ENCODE measurements around the gene ZFP69.
"Not testable (repeated sequence)": the region's sequence is repeated elsewhere in the genome, so short reads cannot be mapped to it uniquely, and the experiment has no call there.

The ZFP69 gene

GRCh38 chr1:40477678-40478053 lies 576 bp downstream of the ZFP69 start:
- no peak for DNase-seq (ENCODE audit: extremely low read depth, low read depth)
- no peak for TF ChIP-seq CTCF (IDR thresholded peaks at IDR 0.05; ENCODE audit: low read depth, low read length)

- TF ChIP-seq CTCF (IDR thresholded peaks at IDR 0.05; ENCODE audit: low read depth, low read length): no peak
- DNase-seq (ENCODE audit: extremely low read depth, low read depth): no peak
Measured at GRCh38 chr1:40478276-40478675, 1.2 kb downstream of the ZFP69 start.

GRCh38 chr1:40479156-40479555 lies 2.1 kb downstream of the ZFP69 start:
- no peak for DNase-seq (ENCODE audit: extremely low read depth, low read depth)
- TF ChIP-seq CTCF (IDR thresholded peaks at IDR 0.05; ENCODE audit: low read depth, low read length): no peak

GRCh38 chr1:40495315-40495903 lies 18.3 kb downstream of the ZFP69 start:
- DNase-seq (ENCODE audit: extremely low read depth, low read depth): no peak
- TF ChIP-seq CTCF (IDR thresholded peaks at IDR 0.05; ENCODE audit: low read depth, low read length): no peak

GRCh38 chr1:40502651-40503050 lies 25.6 kb downstream of the ZFP69 start:
- DNase-seq (ENCODE audit: extremely low read depth, low read depth): not testable (repeated sequence)

GRCh38 chr1:40507973-40508372 lies 30.9 kb downstream of the ZFP69 start:
- no peak for TF ChIP-seq CTCF (IDR thresholded peaks at IDR 0.05; ENCODE audit: low read depth, low read length)
- DNase-seq (ENCODE audit: extremely low read depth, low read depth): no peak

GRCh38 chr1:40508375-40509341 lies 31.6 kb downstream of the ZFP69 start, which contains the start of gene EXO5:
Gene EXO5 (plus strand): TSS chr1:40508767. CDS start chr1:40514545, 5,778 bp downstream.
- no peak for TF ChIP-seq CTCF (IDR thresholded peaks at IDR 0.05; ENCODE audit: low read depth, low read length)
- no peak for DNase-seq (ENCODE audit: extremely low read depth, low read depth)

Data from AG09319 (cell line).